ENCODE measurements around the gene ORC1. TPM values are rescaled to one million over a fixed set of nuclear protein-coding genes. Genes with fewer than 3 reads are reported as not detected.

Gene ORC1
- total RNA-seq, 1 donor from 2014 or later: 4.9 TPM

- peak overlapping the region; percentile 88 for H3K27ac Mint-ChIP-seq (ENCODE audit: unreplicated experiment)
- peaks cover 3% of the 10 kb centered on the region for H3K27me3 Mint-ChIP-seq (ENCODE audit: unreplicated experiment)
- peaks cover 41% of the 10 kb centered on the region for H3K36me3 Mint-ChIP-seq (ENCODE audit: low read depth, unreplicated experiment)
- peak overlapping the region; percentile 73 for H3K4me3 Mint-ChIP-seq (ENCODE audit: unreplicated experiment)
- H3K9me3 Mint-ChIP-seq (ENCODE audit: unreplicated experiment): no peaks in the 10 kb centered on the region
- no peak for TF ChIP-seq CTCF (IDR thresholded peaks at IDR 0.05; ENCODE audit: unreplicated experiment)
- peaks cover 51% of the 10 kb centered on the region for H3K4me1 Mint-ChIP-seq (ENCODE audit: unreplicated experiment)
- DNase-seq (ENCODE audit: low spot score): no peak
These were observed 51.5 kb downstream of the ORC1 start for GRCh38 chr1:52352690-52353089.

- no peak overlapping the region for H3K4me3 Mint-ChIP-seq (ENCODE audit: unreplicated experiment)
- peak; percentile 50 for DNase-seq (ENCODE audit: low spot score)
- no peak for TF ChIP-seq CTCF (IDR thresholded peaks at IDR 0.05; ENCODE audit: unreplicated experiment)
- H3K9me3 Mint-ChIP-seq (ENCODE audit: unreplicated experiment): no peaks in the 10 kb centered on the region
- peaks cover 16% of the 10 kb centered on the region for H3K36me3 Mint-ChIP-seq (ENCODE audit: low read depth, unreplicated experiment)
- peaks cover 25% of the 10 kb centered on the region for H3K4me1 Mint-ChIP-seq (ENCODE audit: unreplicated experiment)
- H3K27me3 Mint-ChIP-seq (ENCODE audit: unreplicated experiment): no peaks in the 10 kb centered on the region
- H3K27ac Mint-ChIP-seq (ENCODE audit: unreplicated experiment): peak overlapping the region; percentile 77
These were observed 55.4 kb downstream of the ORC1 start for GRCh38 chr1:52348704-52349300.

- H3K36me3 Mint-ChIP-seq (ENCODE audit: low read depth, unreplicated experiment): peaks cover 5% of the 10 kb centered on the region
- DNase-seq (ENCODE audit: low spot score): no peak
- peaks cover 12% of the 10 kb centered on the region for H3K4me1 Mint-ChIP-seq (ENCODE audit: unreplicated experiment)
- H3K4me3 Mint-ChIP-seq (ENCODE audit: unreplicated experiment): no peak overlapping the region
- H3K9me3 Mint-ChIP-seq (ENCODE audit: unreplicated experiment): no peaks in the 10 kb centered on the region
- no peaks in the 10 kb centered on the region for H3K27me3 Mint-ChIP-seq (ENCODE audit: unreplicated experiment)
- no peak for TF ChIP-seq CTCF (IDR thresholded peaks at IDR 0.05; ENCODE audit: unreplicated experiment)
- H3K27ac Mint-ChIP-seq (ENCODE audit: unreplicated experiment): no peak overlapping the region
These were observed 57.6 kb downstream of the ORC1 start for GRCh38 chr1:52346653-52347052.

GRCh38 chr1:52345252-52345651 is 59.0 kb downstream of the ORC1 start:
- no peaks in the 10 kb centered on the region for H3K9me3 Mint-ChIP-seq (ENCODE audit: unreplicated experiment)
- H3K27ac Mint-ChIP-seq (ENCODE audit: unreplicated experiment): no peak overlapping the region
- no peak overlapping the region for H3K4me3 Mint-ChIP-seq (ENCODE audit: unreplicated experiment)
- peaks cover 8% of the 10 kb centered on the region for H3K4me1 Mint-ChIP-seq (ENCODE audit: unreplicated experiment)
- H3K27me3 Mint-ChIP-seq (ENCODE audit: unreplicated experiment): no peaks in the 10 kb centered on the region
- TF ChIP-seq CTCF (IDR thresholded peaks at IDR 0.05; ENCODE audit: unreplicated experiment): no peak
- H3K36me3 Mint-ChIP-seq (ENCODE audit: low read depth, unreplicated experiment): peaks cover 5% of the 10 kb centered on the region
- no peak for DNase-seq (ENCODE audit: low spot score)

- Mint-ChIP-seq H3K36me3 (ENCODE audit: low read depth, unreplicated experiment) (peaks cover 5% of the 10 kb centered on the region), H3K4me3 (ENCODE audit: unreplicated experiment) (no peak overlapping the region), H3K4me1 (ENCODE audit: unreplicated experiment) (peaks cover 2% of the 10 kb centered on the region), H3K9me3 (ENCODE audit: unreplicated experiment) (no peaks in the 10 kb centered on the region), H3K27me3 (ENCODE audit: unreplicated experiment) (no peaks in the 10 kb centered on the region), H3K27ac (ENCODE audit: unreplicated experiment) (no peak overlapping the region)
- no peak for DNase-seq (ENCODE audit: low spot score)
- TF ChIP-seq CTCF (IDR thresholded peaks at IDR 0.05; ENCODE audit: unreplicated experiment): no peak
These were observed 60.2 kb downstream of the ORC1 start for GRCh38 chr1:52343979-52344378.
